ENCODE results near the gene SSH2. TPM values are rescaled to one million over a fixed set of nuclear protein-coding genes. Genes with fewer than 3 reads are reported as not detected.

The SSH2 gene
- total and polyA plus RNA-seq, 2 donors (not counting 1 experiment from before 2014, with no cell fraction given): 51.5 to 183 TPM

GRCh38 chr17:29740017-29740416, 190.0 kb downstream of the SSH2 start:
- TF ChIP-seq CTCF (IDR thresholded peaks at IDR 0.05) (no peak), EZH2 (IDR thresholded peaks at IDR 0.05; ENCODE audit: borderline replicate concordance, insufficient read depth, low read depth, low read length, poor library complexity, severe bottlenecking) (no peak)
- H3K9ac ChIP-seq (ENCODE audit: low read length): peak overlapping the region; percentile 8
- intact Hi-C loops (cut with micrococcal nuclease): loop anchor here (2.0 to 5.0 kb wide), 2 partner anchors 13 to 33 kb away; no protein-coding TSS in a partner anchor

DNA sequence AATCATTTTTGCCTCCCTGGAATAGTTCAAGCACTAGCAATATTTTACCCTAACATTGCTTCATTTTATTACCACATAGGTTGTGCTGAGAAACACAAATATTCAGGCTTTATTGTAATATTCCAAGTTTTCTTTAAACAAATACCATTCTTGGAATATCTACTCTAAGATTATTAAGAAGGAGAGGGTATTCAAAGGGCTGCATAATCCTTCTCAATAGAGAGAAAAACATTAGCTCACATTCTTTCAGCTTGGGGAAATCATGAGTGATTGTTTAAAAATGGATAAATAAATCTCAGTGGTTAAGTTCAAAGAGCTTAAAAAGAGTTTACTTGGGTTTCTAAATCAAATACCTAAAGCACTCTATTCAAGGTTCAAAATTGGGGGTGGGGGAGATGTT, 195.4 kb downstream of the SSH2 start:
- Histone ChIP-seq H3K4me1 (ENCODE audit: control insufficient read depth in 2 of 2, insufficient read depth in 2 of 2, low read length in 2 of 2) (peaks cover 8 to 10% of the 10 kb centered on the region in 2 donors), H3K9ac (ENCODE audit: low read length) (no peak overlapping the region), H4K20me1 (ENCODE audit: control insufficient read depth, insufficient read depth, low read length, poor library complexity, severe bottlenecking) (no peaks in the 10 kb centered on the region), H3K27ac (ENCODE audit: low read length in 2 of 2) (peak overlapping the region in 1 of 2 donors; percentile 59), H2AFZ (ENCODE audit: insufficient read depth, low read depth, low read length, poor library complexity, severe bottlenecking) (no peak overlapping the region), H3K27me3 (replicated peaks in 1 of 4; ENCODE audit: control extremely low read depth in 1 of 4, control insufficient read depth in 3 of 4, insufficient read depth in 4 of 4, low read length in 3 of 4) (no peaks in the 10 kb centered on the region), H3K36me3 (replicated peaks in 1 of 2; ENCODE audit: control extremely low read depth in 1 of 2, control insufficient read depth in 1 of 2, extremely low read depth in 1 of 2, insufficient read depth in 2 of 2, low read length in 1 of 2) (peaks cover 1 to 28% of the 10 kb centered on the region in 2 experiments), H3K4me3 (ENCODE audit: control extremely low read depth in 1 of 5, extremely low read depth in 1 of 5, insufficient read depth in 1 of 5, low read depth in 2 of 5, low read length in 4 of 5) (no peak overlapping the region), H3K79me2 (ENCODE audit: control insufficient read depth, insufficient read depth, low read length) (peaks cover 87% of the 10 kb centered on the region), H3K4me2 (replicated peaks; ENCODE audit: low read depth, low read length, poor library complexity, severe bottlenecking) (no peak overlapping the region), H3K9me3 (ENCODE audit: control extremely low read depth in 1 of 3, control insufficient read depth in 2 of 3, insufficient read depth in 1 of 3, low read length in 2 of 3) (no peaks in the 10 kb centered on the region)
- no peak overlapping the region for H3K4me3 Mint-ChIP-seq
- H3K27ac Mint-ChIP-seq: peak overlapping the region; percentile 6
- intact Hi-C loops (cut with micrococcal nuclease): no loop called here
- no peak for DNase-seq
- H3K4me1 Mint-ChIP-seq: peaks cover 40% of the 10 kb centered on the region
- H3K9me3 Mint-ChIP-seq (ENCODE audit: insufficient read depth): no peaks in the 10 kb centered on the region
- CTCF ChIA-PET: interaction anchor here (0.7 to 1.3 kb wide), 2 partner anchors 11 to 196 kb away, joined by 3 to 5 read pairs; no protein-coding TSS in a partner anchor
- no peak for TF ChIP-seq CTCF (IDR thresholded peaks at IDR 0.05)
- no peak for TF ChIP-seq EZH2 (IDR thresholded peaks at IDR 0.05; ENCODE audit: borderline replicate concordance, insufficient read depth, low read depth, low read length, poor library complexity, severe bottlenecking)
- no peak for ATAC-seq (ENCODE audit: low read depth)
- POLR2A ChIA-PET: interaction anchor here (1.4 kb wide), 1 partner anchor 13 kb away, joined by 3 read pairs; no protein-coding TSS in a partner anchor
- H3K27me3 Mint-ChIP-seq: no peaks in the 10 kb centered on the region

More at GRCh38 chr17:29740017-29740416, 190.0 kb downstream of the SSH2 start:
- peak overlapping the region in 1 of 2 donors; percentile 71 for H3K27ac ChIP-seq (ENCODE audit: low read length in 2 of 2)
- ATAC-seq (ENCODE audit: low read depth) (no peak), DNase-seq (no peak)
- Mint-ChIP-seq H3K9me3 (ENCODE audit: insufficient read depth) (no peaks in the 10 kb centered on the region), H3K27me3 (no peaks in the 10 kb centered on the region), H3K4me3 (peak overlapping the region; percentile 3), H3K27ac (peak overlapping the region; percentile 62), H3K4me1 (peaks cover 54% of the 10 kb centered on the region)
- no peak overlapping the region for H2AFZ ChIP-seq (ENCODE audit: insufficient read depth, low read depth, low read length, poor library complexity, severe bottlenecking)
- H3K36me3 ChIP-seq (replicated peaks in 1 of 2; ENCODE audit: control extremely low read depth in 1 of 2, control insufficient read depth in 1 of 2, extremely low read depth in 1 of 2, insufficient read depth in 2 of 2, low read length in 1 of 2): peaks cover 0 to 23% of the 10 kb centered on the region in 2 experiments
- H3K4me1 ChIP-seq (ENCODE audit: control insufficient read depth in 2 of 2, insufficient read depth in 2 of 2, low read length in 2 of 2): peaks cover 36 to 37% of the 10 kb centered on the region in 2 donors
- ChIA-PET POLR2A (no interaction called here), CTCF (interaction anchor here (0.7 kb wide), 1 partner anchor 23 kb away, joined by 5 read pairs; no protein-coding TSS in a partner anchor)
- no peak overlapping the region for H3K4me3 ChIP-seq (ENCODE audit: control extremely low read depth in 1 of 5, extremely low read depth in 1 of 5, insufficient read depth in 1 of 5, low read depth in 2 of 5, low read length in 4 of 5)
- WGBS (ENCODE audit: insufficient coverage): 95% methylated on average over 2 of the region's 4 CpGs
- peaks cover 89% of the 10 kb centered on the region for H3K79me2 ChIP-seq (ENCODE audit: control insufficient read depth, insufficient read depth, low read length)
- peak overlapping the region; percentile 9 for H3K4me2 ChIP-seq (replicated peaks; ENCODE audit: low read depth, low read length, poor library complexity, severe bottlenecking)
- no peaks in the 10 kb centered on the region for H4K20me1 ChIP-seq (ENCODE audit: control insufficient read depth, insufficient read depth, low read length, poor library complexity, severe bottlenecking)
- no peaks in the 10 kb centered on the region for H3K9me3 ChIP-seq (ENCODE audit: control extremely low read depth in 1 of 3, control insufficient read depth in 2 of 3, insufficient read depth in 1 of 3, low read length in 2 of 3)
- no peaks in the 10 kb centered on the region for H3K27me3 ChIP-seq (replicated peaks in 1 of 4; ENCODE audit: control extremely low read depth in 1 of 4, control insufficient read depth in 3 of 4, insufficient read depth in 4 of 4, low read length in 3 of 4)

Data from B cell (primary cell).